ENCODE data around the gene S100Z.
"Not testable (repeated sequence)": the region's sequence is repeated elsewhere in the genome, so short reads cannot be mapped to it uniquely, and the experiment has no call there.

Gene S100Z

GRCh38 chr5:76816110-76816831 lies 33.5 kb upstream of the S100Z start:
- TF ChIP-seq GATA1 (IDR thresholded peaks at IDR 0.05; ENCODE audit: low read depth, low read length) (no peak), POLR2A (IDR thresholded peaks at IDR 0.05; ENCODE audit: low read length) (no peak)
- DNase-seq: no peak

- no peak for DNase-seq
- TF ChIP-seq GATA1 (IDR thresholded peaks at IDR 0.05; ENCODE audit: low read depth, low read length): no peak
- TF ChIP-seq POLR2A (IDR thresholded peaks at IDR 0.05; ENCODE audit: low read length): no peak
Measured at GRCh38 chr5:76818844-76819831, 30.7 kb upstream of the S100Z start, which contains the start of gene F2RL1. Gene F2RL1, plus strand, starts transcription at chr5:76819030. Its CDS starts 153 bp downstream, at chr5:76819183.

GRCh38 chr5:76819851-76820525 lies 29.8 kb upstream of the S100Z start:
- TF ChIP-seq POLR2A (IDR thresholded peaks at IDR 0.05; ENCODE audit: low read length): no peak
- no peak for TF ChIP-seq GATA1 (IDR thresholded peaks at IDR 0.05; ENCODE audit: low read depth, low read length)
- no peak for DNase-seq

GRCh38 chr5:76820526-76820890 lies 29.3 kb upstream of the S100Z start:
- no peak for DNase-seq
- no peak for TF ChIP-seq GATA1 (IDR thresholded peaks at IDR 0.05; ENCODE audit: low read depth, low read length)
- TF ChIP-seq POLR2A (IDR thresholded peaks at IDR 0.05; ENCODE audit: low read length): no peak

- no peak for DNase-seq
- TF ChIP-seq GATA1 (IDR thresholded peaks at IDR 0.05; ENCODE audit: low read depth, low read length) (no peak), POLR2A (IDR thresholded peaks at IDR 0.05; ENCODE audit: low read length) (no peak)
Measured at GRCh38 chr5:76821136-76821535, 28.7 kb upstream of the S100Z start.

- not testable (repeated sequence) for DNase-seq
Measured at GRCh38 chr5:76822105-76822731, 27.6 kb upstream of the S100Z start.

- DNase-seq: not testable (repeated sequence)
Measured at GRCh38 chr5:76826416-76826815, 23.4 kb upstream of the S100Z start.

GRCh38 chr5:76831110-76831452 lies 18.7 kb upstream of the S100Z start:
- DNase-seq: no peak

GRCh38 chr5:76836181-76836580 lies 13.6 kb upstream of the S100Z start:
- DNase-seq: no peak
- no peak for TF ChIP-seq GATA1 (IDR thresholded peaks at IDR 0.05; ENCODE audit: low read depth, low read length)
- TF ChIP-seq POLR2A (IDR thresholded peaks at IDR 0.05; ENCODE audit: low read length): no peak

More at GRCh38 chr5:76831110-76831452, 18.7 kb upstream of the S100Z start:
- TF ChIP-seq GATA1 (IDR thresholded peaks at IDR 0.05; ENCODE audit: low read depth, low read length): no peak
- no peak for TF ChIP-seq POLR2A (IDR thresholded peaks at IDR 0.05; ENCODE audit: low read length)

- TF ChIP-seq GATA1 (IDR thresholded peaks at IDR 0.05; ENCODE audit: low read depth, low read length): no peak
- no peak for TF ChIP-seq POLR2A (IDR thresholded peaks at IDR 0.05; ENCODE audit: low read length)
Measured at GRCh38 chr5:76836585-76836984, 13.2 kb upstream of the S100Z start.

GRCh38 chr5:76838481-76839261 lies 11.1 kb upstream of the S100Z start:
- no peak for DNase-seq

More at GRCh38 chr5:76836585-76836984, 13.2 kb upstream of the S100Z start:
- DNase-seq: no peak

GRCh38 chr5:76841361-76841760 lies 8.5 kb upstream of the S100Z start:
- no peak for TF ChIP-seq POLR2A (IDR thresholded peaks at IDR 0.05; ENCODE audit: low read length)
- no peak for TF ChIP-seq GATA1 (IDR thresholded peaks at IDR 0.05; ENCODE audit: low read depth, low read length)
- no peak for DNase-seq

More at GRCh38 chr5:76838481-76839261, 11.1 kb upstream of the S100Z start:
- TF ChIP-seq GATA1 (IDR thresholded peaks at IDR 0.05; ENCODE audit: low read depth, low read length): no peak
- no peak for TF ChIP-seq POLR2A (IDR thresholded peaks at IDR 0.05; ENCODE audit: low read length)

GRCh38 chr5:76845890-76846289 lies 3.9 kb upstream of the S100Z start:
- TF ChIP-seq POLR2A (IDR thresholded peaks at IDR 0.05; ENCODE audit: low read length) (no peak), GATA1 (IDR thresholded peaks at IDR 0.05; ENCODE audit: low read depth, low read length) (no peak)

More at GRCh38 chr5:76845890-76846289, 3.9 kb upstream of the S100Z start:
- no peak for DNase-seq
